H1 (cell line): ENCODE results near the gene NMD3. TPM values are rescaled to one million over a fixed set of nuclear protein-coding genes. Genes with fewer than 3 reads are reported as not detected.

ENCODE experiments used
- CTBP2 ChIP-seq: IDR thresholded peaks from 2 replicates; pipeline ENCODE4 v1.7.0; 2011; ENCODE audit warnings: borderline replicate concordance, mild to moderate bottlenecking, moderate library complexity, mixed read lengths, low read length; ENCODE audit not compliant: insufficient read depth, insufficient read length
- EZH2 ChIP-seq: fragments of 200-600 bp; sonication (generic); IDR thresholded peaks from 2 replicates; pipeline ENCODE4 v1.7.1; 2012; ENCODE audit warnings: low read depth, mild to moderate bottlenecking, moderate library complexity, low read length, inconsistent platforms; ENCODE audit not compliant: severe bottlenecking
- FOSL1 ChIP-seq: IDR thresholded peaks from 2 replicates; pipeline ENCODE4 v1.6.1; 2011; ENCODE audit warnings: mild to moderate bottlenecking, low read depth, low read length, moderate library complexity; ENCODE audit not compliant: insufficient read depth
- GTF2F1 ChIP-seq: IDR thresholded peaks from 2 replicates; pipeline ENCODE4 v1.6.1; 2012; ENCODE audit warnings: low read depth, low read length, improper control_type of control experiment, borderline replicate concordance
- HDAC2 ChIP-seq, 2 experiments: fragments of 300-600 bp in 1 of 2; sonication (generic) in 1 of 2; IDR thresholded peaks; 2 replicates each; pipeline ENCODE4 v1.6.1; 2011 to 2012; ENCODE audit warnings: low read depth in 2 of 2, low read length in 2 of 2, mild to moderate bottlenecking in 2 of 2, moderate library complexity in 2 of 2, borderline replicate concordance in 1 of 2, inconsistent platforms in 1 of 2
- JUND ChIP-seq: IDR thresholded peaks from 2 replicates; pipeline ENCODE4 v1.6.1; 2011; ENCODE audit warnings: mild to moderate bottlenecking, improper control_type of control experiment, low read length
- KDM4A ChIP-seq: IDR thresholded peaks from one replicate; pipeline ENCODE4 v1.7.1; 2012; ENCODE audit warnings: low read depth, mild to moderate bottlenecking, moderate library complexity, low read length, inconsistent platforms; ENCODE audit not compliant: severe bottlenecking
- TAF7 ChIP-seq: optimal IDR thresholded peaks from 2 replicates; pipeline ENCODE3; 2011; ENCODE audit warnings: low read depth, mild to moderate bottlenecking, inconsistent platforms, low read length, moderate library complexity, borderline replicate concordance
- polyA plus RNA-seq, 7 experiments: library from polyadenylated mRNA; depleted of rRNA in 3 of 7; stranded (reverse) in 5 of 7; unstranded in 2 of 7; fragments of >200 nt in 5 of 7; fragments of 200-250 nt in 2 of 7; gene quantifications; 1 replicate in 5 of 7; 2 replicates in 1 of 7; 4 replicates in 1 of 7; pipeline versions ENCODE4 v1.2.1 to v1.2.3, GENCODE V29; 2011 to 2013; ENCODE audit warnings: missing spikeins in 2 of 7, mixed read lengths in 2 of 7
- total RNA-seq: library from RNA; stranded (reverse); fragmentation: NEBNext Ultra II Directional; extraction: Animal tissue kit (Norgen Biotek cat#: 25700); gene quantifications from 2 replicates; pipeline ENCODE4 v1.2.1, GENCODE V29; 2021
- TF ChIP-seq, protein P1 (sequence below): fragments of 300-600 bp; sonication (generic); IDR thresholded peaks from 2 replicates; pipeline ENCODE4 v1.7.1; 2012; ENCODE audit warnings: low read length, moderate library complexity, mild to moderate bottlenecking, inconsistent platforms; ENCODE audit not compliant: insufficient replicate concordance
- TF ChIP-seq, protein P2 (sequence below): IDR thresholded peaks from 2 replicates; pipeline ENCODE4 v1.6.1; 2011; ENCODE audit warnings: low read length, improper control_type of control experiment

The NMD3 gene
- total and polyA plus RNA-seq, 2 of the 8 experiments (the other 6 are each of a cell fraction or from before 2014, with no cell fraction given) = 12.1 to 64.2 TPM

DNA sequence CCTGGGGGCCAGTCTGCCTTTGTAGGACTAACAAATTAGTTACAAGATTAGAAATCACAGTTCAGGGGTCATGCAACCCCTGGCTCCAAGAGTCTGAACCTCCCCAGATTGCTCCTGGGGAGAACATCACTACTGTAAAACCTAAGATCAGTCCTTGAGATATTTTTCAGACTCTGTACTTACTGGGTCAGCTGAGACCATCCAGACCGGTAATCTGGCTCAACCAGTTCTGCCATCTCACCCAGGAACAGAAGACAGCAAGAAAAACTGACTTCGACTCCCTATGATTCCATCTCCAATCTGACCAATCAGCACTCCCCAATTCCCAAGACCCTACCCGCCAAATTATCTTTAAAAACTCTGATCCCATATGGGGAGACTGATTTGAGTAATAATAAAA, 47.5 kb downstream of the NMD3 start (continued):
- TF ChIP-seq, protein P1, sequence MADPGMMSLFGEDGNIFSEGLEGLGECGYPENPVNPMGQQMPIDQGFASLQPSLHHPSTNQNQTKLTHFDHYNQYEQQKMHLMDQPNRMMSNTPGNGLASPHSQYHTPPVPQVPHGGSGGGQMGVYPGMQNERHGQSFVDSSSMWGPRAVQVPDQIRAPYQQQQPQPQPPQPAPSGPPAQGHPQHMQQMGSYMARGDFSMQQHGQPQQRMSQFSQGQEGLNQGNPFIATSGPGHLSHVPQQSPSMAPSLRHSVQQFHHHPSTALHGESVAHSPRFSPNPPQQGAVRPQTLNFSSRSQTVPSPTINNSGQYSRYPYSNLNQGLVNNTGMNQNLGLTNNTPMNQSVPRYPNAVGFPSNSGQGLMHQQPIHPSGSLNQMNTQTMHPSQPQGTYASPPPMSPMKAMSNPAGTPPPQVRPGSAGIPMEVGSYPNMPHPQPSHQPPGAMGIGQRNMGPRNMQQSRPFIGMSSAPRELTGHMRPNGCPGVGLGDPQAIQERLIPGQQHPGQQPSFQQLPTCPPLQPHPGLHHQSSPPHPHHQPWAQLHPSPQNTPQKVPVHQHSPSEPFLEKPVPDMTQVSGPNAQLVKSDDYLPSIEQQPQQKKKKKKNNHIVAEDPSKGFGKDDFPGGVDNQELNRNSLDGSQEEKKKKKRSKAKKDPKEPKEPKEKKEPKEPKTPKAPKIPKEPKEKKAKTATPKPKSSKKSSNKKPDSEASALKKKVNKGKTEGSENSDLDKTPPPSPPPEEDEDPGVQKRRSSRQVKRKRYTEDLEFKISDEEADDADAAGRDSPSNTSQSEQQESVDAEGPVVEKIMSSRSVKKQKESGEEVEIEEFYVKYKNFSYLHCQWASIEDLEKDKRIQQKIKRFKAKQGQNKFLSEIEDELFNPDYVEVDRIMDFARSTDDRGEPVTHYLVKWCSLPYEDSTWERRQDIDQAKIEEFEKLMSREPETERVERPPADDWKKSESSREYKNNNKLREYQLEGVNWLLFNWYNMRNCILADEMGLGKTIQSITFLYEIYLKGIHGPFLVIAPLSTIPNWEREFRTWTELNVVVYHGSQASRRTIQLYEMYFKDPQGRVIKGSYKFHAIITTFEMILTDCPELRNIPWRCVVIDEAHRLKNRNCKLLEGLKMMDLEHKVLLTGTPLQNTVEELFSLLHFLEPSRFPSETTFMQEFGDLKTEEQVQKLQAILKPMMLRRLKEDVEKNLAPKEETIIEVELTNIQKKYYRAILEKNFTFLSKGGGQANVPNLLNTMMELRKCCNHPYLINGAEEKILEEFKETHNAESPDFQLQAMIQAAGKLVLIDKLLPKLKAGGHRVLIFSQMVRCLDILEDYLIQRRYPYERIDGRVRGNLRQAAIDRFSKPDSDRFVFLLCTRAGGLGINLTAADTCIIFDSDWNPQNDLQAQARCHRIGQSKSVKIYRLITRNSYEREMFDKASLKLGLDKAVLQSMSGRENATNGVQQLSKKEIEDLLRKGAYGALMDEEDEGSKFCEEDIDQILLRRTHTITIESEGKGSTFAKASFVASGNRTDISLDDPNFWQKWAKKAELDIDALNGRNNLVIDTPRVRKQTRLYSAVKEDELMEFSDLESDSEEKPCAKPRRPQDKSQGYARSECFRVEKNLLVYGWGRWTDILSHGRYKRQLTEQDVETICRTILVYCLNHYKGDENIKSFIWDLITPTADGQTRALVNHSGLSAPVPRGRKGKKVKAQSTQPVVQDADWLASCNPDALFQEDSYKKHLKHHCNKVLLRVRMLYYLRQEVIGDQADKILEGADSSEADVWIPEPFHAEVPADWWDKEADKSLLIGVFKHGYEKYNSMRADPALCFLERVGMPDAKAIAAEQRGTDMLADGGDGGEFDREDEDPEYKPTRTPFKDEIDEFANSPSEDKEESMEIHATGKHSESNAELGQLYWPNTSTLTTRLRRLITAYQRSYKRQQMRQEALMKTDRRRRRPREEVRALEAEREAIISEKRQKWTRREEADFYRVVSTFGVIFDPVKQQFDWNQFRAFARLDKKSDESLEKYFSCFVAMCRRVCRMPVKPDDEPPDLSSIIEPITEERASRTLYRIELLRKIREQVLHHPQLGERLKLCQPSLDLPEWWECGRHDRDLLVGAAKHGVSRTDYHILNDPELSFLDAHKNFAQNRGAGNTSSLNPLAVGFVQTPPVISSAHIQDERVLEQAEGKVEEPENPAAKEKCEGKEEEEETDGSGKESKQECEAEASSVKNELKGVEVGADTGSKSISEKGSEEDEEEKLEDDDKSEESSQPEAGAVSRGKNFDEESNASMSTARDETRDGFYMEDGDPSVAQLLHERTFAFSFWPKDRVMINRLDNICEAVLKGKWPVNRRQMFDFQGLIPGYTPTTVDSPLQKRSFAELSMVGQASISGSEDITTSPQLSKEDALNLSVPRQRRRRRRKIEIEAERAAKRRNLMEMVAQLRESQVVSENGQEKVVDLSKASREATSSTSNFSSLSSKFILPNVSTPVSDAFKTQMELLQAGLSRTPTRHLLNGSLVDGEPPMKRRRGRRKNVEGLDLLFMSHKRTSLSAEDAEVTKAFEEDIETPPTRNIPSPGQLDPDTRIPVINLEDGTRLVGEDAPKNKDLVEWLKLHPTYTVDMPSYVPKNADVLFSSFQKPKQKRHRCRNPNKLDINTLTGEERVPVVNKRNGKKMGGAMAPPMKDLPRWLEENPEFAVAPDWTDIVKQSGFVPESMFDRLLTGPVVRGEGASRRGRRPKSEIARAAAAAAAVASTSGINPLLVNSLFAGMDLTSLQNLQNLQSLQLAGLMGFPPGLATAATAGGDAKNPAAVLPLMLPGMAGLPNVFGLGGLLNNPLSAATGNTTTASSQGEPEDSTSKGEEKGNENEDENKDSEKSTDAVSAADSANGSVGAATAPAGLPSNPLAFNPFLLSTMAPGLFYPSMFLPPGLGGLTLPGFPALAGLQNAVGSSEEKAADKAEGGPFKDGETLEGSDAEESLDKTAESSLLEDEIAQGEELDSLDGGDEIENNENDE = no peak
- no peak for TF ChIP-seq CTBP2
- TF ChIP-seq HDAC2 (IDR thresholded peaks at IDR 0.05; ENCODE audit: borderline replicate concordance in 1 of 2, low read depth in 2 of 2, low read length in 2 of 2) = no peak
- TF ChIP-seq EZH2 = no peak
- no peak for TF ChIP-seq TAF7
- TF ChIP-seq FOSL1 = no peak
- TF ChIP-seq KDM4A = no peak
- TF ChIP-seq, protein P2, sequence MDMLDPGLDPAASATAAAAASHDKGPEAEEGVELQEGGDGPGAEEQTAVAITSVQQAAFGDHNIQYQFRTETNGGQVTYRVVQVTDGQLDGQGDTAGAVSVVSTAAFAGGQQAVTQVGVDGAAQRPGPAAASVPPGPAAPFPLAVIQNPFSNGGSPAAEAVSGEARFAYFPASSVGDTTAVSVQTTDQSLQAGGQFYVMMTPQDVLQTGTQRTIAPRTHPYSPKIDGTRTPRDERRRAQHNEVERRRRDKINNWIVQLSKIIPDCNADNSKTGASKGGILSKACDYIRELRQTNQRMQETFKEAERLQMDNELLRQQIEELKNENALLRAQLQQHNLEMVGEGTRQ = no peak
- no peak for TF ChIP-seq GTF2F1
- no peak for TF ChIP-seq JUND
